Mesenchymal stem cell (in vitro differentiated cells and primary cell): ENCODE results near the gene STK16.
A peak's percentile ranks its signal among the peaks of the same experiment; 100 is the strongest.

Source experiments
- DNase-seq: peaks from one replicate; pipeline ENCODE4 v3.0.0-alpha.2; 2013
- H2AFZ ChIP-seq: one replicate; pipeline ENCODE4 v1.6.1; 2013; ENCODE audit warnings: low read depth, mild to moderate bottlenecking, control low read depth, inconsistent platforms, low read length, moderate library complexity
- H2AK5ac ChIP-seq: 2 replicates; pipeline ENCODE4 v1.6.1; 2013; ENCODE audit warnings: low read length, moderate library complexity, mild to moderate bottlenecking, inconsistent platforms; ENCODE audit not compliant: severe bottlenecking
- H2BK120ac ChIP-seq: one replicate; pipeline ENCODE4 v1.6.1; 2013; ENCODE audit warnings: low read depth, mild to moderate bottlenecking, inconsistent platforms, low read length, moderate library complexity
- H2BK12ac ChIP-seq, 2 experiments: one replicate each; pipeline ENCODE4 v1.6.1; 2013; ENCODE audit warnings: inconsistent platforms in 2 of 2, low read length in 2 of 2, mild to moderate bottlenecking in 2 of 2, moderate library complexity in 2 of 2, control low read depth in 1 of 2
- H2BK15ac ChIP-seq: one replicate; pipeline ENCODE4 v1.6.1; 2013; ENCODE audit warnings: mild to moderate bottlenecking, low read depth, inconsistent platforms; ENCODE audit not compliant: poor library complexity, severe bottlenecking
- H2BK5ac ChIP-seq: 2 replicates; pipeline ENCODE4 v1.6.1; 2013; ENCODE audit warnings: low read depth, mild to moderate bottlenecking, low read length, control low read depth, inconsistent platforms; ENCODE audit not compliant: poor library complexity, severe bottlenecking
- H3K14ac ChIP-seq, 2 experiments: one replicate each; pipeline ENCODE4 v1.6.1; 2013; ENCODE audit warnings: inconsistent platforms in 2 of 2, low read length in 2 of 2, control low read depth in 1 of 2, mild to moderate bottlenecking in 1 of 2, moderate library complexity in 1 of 2
- H3K18ac ChIP-seq, 2 experiments: one replicate each; pipeline ENCODE4 v1.6.1; 2013; ENCODE audit warnings: inconsistent platforms in 2 of 2, low read length in 2 of 2, control low read depth in 1 of 2, low read depth in 1 of 2, mild to moderate bottlenecking in 1 of 2
- H3K23ac ChIP-seq, 2 experiments: one replicate each; pipeline ENCODE4 v1.6.1; 2013; ENCODE audit warnings: inconsistent platforms in 2 of 2, low read length in 2 of 2, mild to moderate bottlenecking in 2 of 2, moderate library complexity in 2 of 2, control low read depth in 1 of 2
- H3K27ac ChIP-seq: 2 replicates; pipeline ENCODE4 v1.5.1; 2013; ENCODE audit warnings: mild to moderate bottlenecking, moderate library complexity, low read length, control low read depth, inconsistent platforms; ENCODE audit not compliant: poor library complexity, severe bottlenecking
- H3K27me3 ChIP-seq, 2 experiments: 2 replicates each; pipeline versions ENCODE4 v1.6.1 to v1.7.0; 2013; ENCODE audit warnings: low read length in 2 of 2, mild to moderate bottlenecking in 2 of 2, moderate library complexity in 2 of 2, control low read depth in 1 of 2, inconsistent platforms in 1 of 2; ENCODE audit not compliant: control insufficient read depth in 1 of 2, insufficient read depth in 1 of 2
- H3K36me3 ChIP-seq, 2 experiments: 2 replicates each; pipeline versions ENCODE4 v1.6.1 to v1.7.0; 2013; ENCODE audit warnings: low read length in 2 of 2, control low read depth in 1 of 2, inconsistent platforms in 1 of 2, low read depth in 1 of 2, mild to moderate bottlenecking in 1 of 2; ENCODE audit not compliant: insufficient read depth in 2 of 2, control insufficient read depth in 1 of 2
- H3K4ac ChIP-seq, 2 experiments: one replicate each; pipeline ENCODE4 v1.6.1; 2013; ENCODE audit warnings: inconsistent platforms in 2 of 2, low read length in 2 of 2, mild to moderate bottlenecking in 2 of 2, moderate library complexity in 2 of 2, control low read depth in 1 of 2, low read depth in 1 of 2
- H3K4me1 ChIP-seq: 2 replicates; pipeline ENCODE4 v1.6.1; 2013; ENCODE audit warnings: low read depth, low read length, control low read depth; ENCODE audit not compliant: control insufficient read depth, insufficient read depth
- H3K4me2 ChIP-seq: 2 replicates; pipeline ENCODE4 v1.6.1; 2013; ENCODE audit warnings: low read length, mild to moderate bottlenecking, inconsistent platforms; ENCODE audit not compliant: poor library complexity, severe bottlenecking
- H3K4me3 ChIP-seq, 2 experiments: 2 replicates each; pipeline versions ENCODE4 v1.5.1 to v1.7.0; 2013; ENCODE audit warnings: low read length in 2 of 2, mild to moderate bottlenecking in 2 of 2, control low read depth in 1 of 2, low read depth in 1 of 2; ENCODE audit not compliant: insufficient read depth in 1 of 2
- H3K79me1 ChIP-seq: replicated peaks from 2 replicates; pipeline ENCODE4 v1.6.1; 2013; ENCODE audit warnings: mild to moderate bottlenecking, control low read depth, low read length, inconsistent platforms; ENCODE audit not compliant: poor library complexity, severe bottlenecking
- H3K9ac ChIP-seq: 2 replicates; pipeline ENCODE4 v1.7.0; 2013; ENCODE audit warnings: mild to moderate bottlenecking, low read length, moderate library complexity
- H3K9me3 ChIP-seq: 2 replicates; pipeline ENCODE4 v1.7.0; 2013; ENCODE audit warnings: mild to moderate bottlenecking, low read length; ENCODE audit not compliant: control insufficient read depth
- H4K8ac ChIP-seq: one replicate; pipeline ENCODE4 v1.6.1; 2013; ENCODE audit warnings: inconsistent platforms, mild to moderate bottlenecking, low read length, moderate library complexity
- H4K91ac ChIP-seq: one replicate; pipeline ENCODE4 v1.6.1; 2013; ENCODE audit warnings: mild to moderate bottlenecking, low read length, inconsistent platforms
- WGBS: methylation state at CpG from one replicate; pipeline ENCODE4 v1.1.7; 2013; ENCODE audit warnings: mixed read lengths; 5-methylcytosine and 5-hydroxymethylcytosine counted together

STK16 gene

GRCh38 chr2:219247678-219248642, 2.7 kb downstream of the STK16 start:
- Histone ChIP-seq H3K23ac (no peak overlapping the region), H3K4me1 (peaks cover 55% of the 10 kb centered on the region), H3K27me3 (no peaks in the 10 kb centered on the region)

GRCh38 chr2:219248845-219249202, 3.5 kb downstream of the STK16 start:
- Histone ChIP-seq H3K4me2 (peak overlapping the region; percentile 54), H2BK15ac (no peak overlapping the region), H3K4me1 (peaks cover 62% of the 10 kb centered on the region), H3K27me3 (no peaks in the 10 kb centered on the region), H3K79me1 (peaks cover 18% of the 10 kb centered on the region), H2BK12ac (peak overlapping the region; percentile 11 to 51), H2AK5ac (peak overlapping the region; percentile 95), H4K91ac (peak overlapping the region; percentile 64), H3K9me3 (no peaks in the 10 kb centered on the region), H4K8ac (peak overlapping the region; percentile 80), H3K18ac (peak overlapping the region; percentile 56 to 73), H3K14ac (no peak overlapping the region), H3K4ac (peak overlapping the region; percentile 43 to 77), H3K9ac (peak overlapping the region; percentile 63), H2BK120ac (no peak overlapping the region), H3K4me3 (peak overlapping the region in 1 of 2 experiments; percentile 10), H3K23ac (no peak overlapping the region), H3K36me3 (peaks cover 32 to 33% of the 10 kb centered on the region in 2 experiments), H2BK5ac (peak overlapping the region; percentile 69), H2AFZ (no peak overlapping the region), H3K27ac (peak overlapping the region; percentile 99)
- no peak for DNase-seq
- 86% methylated on average over 2 of the region's 2 CpGs for WGBS

More at GRCh38 chr2:219247678-219248642, 2.7 kb downstream of the STK16 start:
- Histone ChIP-seq H2BK120ac (no peak overlapping the region), H3K4ac (no peak overlapping the region), H4K91ac (no peak overlapping the region), H3K9ac (no peak overlapping the region), H3K36me3 (peaks cover 32 to 33% of the 10 kb centered on the region in 2 experiments), H2BK15ac (no peak overlapping the region), H3K4me2 (no peak overlapping the region), H3K18ac (no peak overlapping the region), H3K14ac (no peak overlapping the region), H3K9me3 (no peaks in the 10 kb centered on the region), H2BK5ac (no peak overlapping the region), H3K4me3 (no peak overlapping the region), H4K8ac (no peak overlapping the region), H3K79me1 (peaks cover 18% of the 10 kb centered on the region), H3K27ac (peak overlapping the region; percentile 99), H2AFZ (no peak overlapping the region), H2AK5ac (peak overlapping the region; percentile 95), H2BK12ac (peak overlapping the region in 1 of 2 experiments; percentile 2)
- DNase-seq: no peak
- 95% methylated on average over 14 of the region's 17 CpGs for WGBS

DNA sequence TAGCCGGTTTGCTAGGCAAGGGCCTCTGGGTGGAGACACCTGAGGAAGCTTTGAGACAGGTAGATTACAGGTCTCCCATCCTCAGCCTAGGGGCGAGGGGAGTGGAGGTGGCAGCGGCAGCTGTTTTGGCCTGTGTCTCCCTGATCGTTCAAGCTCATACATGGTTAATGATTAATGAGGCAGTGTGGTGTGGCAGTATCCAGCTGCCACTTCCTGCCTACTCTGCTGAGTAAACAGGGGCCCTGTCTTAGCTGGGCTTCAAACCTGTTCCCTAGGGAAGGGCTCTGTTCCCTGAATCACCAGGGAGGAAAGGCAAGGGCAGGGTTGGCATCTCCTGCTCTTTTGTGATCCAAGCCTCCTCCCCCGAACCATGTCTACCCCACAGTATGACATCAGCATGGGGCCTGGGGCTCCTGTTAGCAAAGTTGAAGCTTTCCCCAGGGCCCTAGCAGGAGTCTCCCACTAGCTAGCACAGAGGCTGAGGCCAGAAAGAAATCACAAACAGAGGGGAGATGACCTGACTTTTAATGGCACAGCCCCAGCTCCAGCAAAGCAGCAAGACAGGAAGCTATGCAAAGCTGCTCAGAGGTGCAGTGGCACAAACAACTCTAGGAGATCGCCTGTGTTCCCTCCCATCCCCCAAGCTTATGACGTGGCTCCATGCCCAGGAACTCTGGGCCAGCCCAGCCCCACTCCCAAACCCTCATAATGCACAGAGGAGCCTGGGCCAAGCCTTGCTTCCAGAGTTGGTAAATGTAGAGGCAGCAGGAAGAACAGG, 4.1 kb downstream of the STK16 start:
- no peak overlapping the region for H2AFZ ChIP-seq
- peaks cover 0 to 3% of the 10 kb centered on the region in 2 experiments for H3K27me3 ChIP-seq
- H3K27ac ChIP-seq: peak overlapping the region; percentile 99
- H4K91ac ChIP-seq: peak overlapping the region; percentile 64
- peak overlapping the region; percentile 54 for H3K4me2 ChIP-seq
- H2BK120ac ChIP-seq: no peak overlapping the region
- H3K14ac ChIP-seq: no peak overlapping the region
- H3K23ac ChIP-seq: no peak overlapping the region
- peaks cover 67% of the 10 kb centered on the region for H3K4me1 ChIP-seq
- peak overlapping the region; percentile 95 for H2AK5ac ChIP-seq
- peak overlapping the region; percentile 63 for H3K9ac ChIP-seq
- peak overlapping the region; percentile 80 for H4K8ac ChIP-seq
- H2BK12ac ChIP-seq: peak overlapping the region; percentile 11 to 51
- no peak overlapping the region for H2BK15ac ChIP-seq
- H3K9me3 ChIP-seq: no peaks in the 10 kb centered on the region
- peaks cover 18% of the 10 kb centered on the region for H3K79me1 ChIP-seq
- H3K18ac ChIP-seq: peak overlapping the region; percentile 56 to 73
- H3K4me3 ChIP-seq: peak overlapping the region in 1 of 2 experiments; percentile 10
- DNase-seq: peak; percentile 79
- peak overlapping the region; percentile 95 for H2BK5ac ChIP-seq
- peaks cover 32 to 33% of the 10 kb centered on the region in 2 experiments for H3K36me3 ChIP-seq
- WGBS: 20% methylated on average over 7 of the region's 7 CpGs
- H3K4ac ChIP-seq: peak overlapping the region; percentile 43 to 77
